H1 (cell line): ENCODE measurements around the gene NANOS3. TPM values are rescaled to one million over a fixed set of nuclear protein-coding genes. Genes with fewer than 3 reads are reported as not detected.

Experiments
- CTCF ChIA-PET: fragments of 300-600 bp; sonication (Branson Sonifier 250); formaldehyde crosslinking; loops from one replicate; lab custom pipeline; 2021; ENCODE audit not compliant: partially characterized antibody; lab: Charles Lee
- POLR2A ChIA-PET: fragments of 300-600 bp; sonication (Branson Sonifier 250); formaldehyde crosslinking; loops from one replicate; lab custom pipeline; 2021; ENCODE audit warnings: inconsistent platforms; ENCODE audit not compliant: partially characterized antibody; lab: Charles Lee
- DNase-seq, 2 experiments: peaks; one replicate each; pipeline versions ENCODE4 v3.0.0 to v3.0.0-alpha.2; 2010 to 2022; ENCODE audit warnings: low spot score in 2 of 2, low read depth in 1 of 2, mixed read lengths in 1 of 2
- FAIRE-seq: peaks from 2 replicates; lab custom pipeline; 2011; peaks lifted over from hg19 to GRCh38; lab: Jason Lieb, UNC
- H2AFZ ChIP-seq: 2 replicates; pipeline ENCODE4 v1.8.1; 2012; ENCODE audit warnings: low read length, inconsistent platforms
- H2AK5ac ChIP-seq: 2 replicates; pipeline ENCODE4 v1.6.1; 2013; ENCODE audit warnings: low read depth, low read length
- H2BK120ac ChIP-seq: replicated peaks from 2 replicates; pipeline ENCODE3; 2013; ENCODE audit warnings: low read depth, low read length, inconsistent platforms
- H2BK12ac ChIP-seq: 2 replicates; pipeline ENCODE4 v1.6.1; 2013; ENCODE audit warnings: low read depth, low read length
- H2BK15ac ChIP-seq: 2 replicates; pipeline ENCODE4 v1.6.1; 2013; ENCODE audit warnings: low read length
- H2BK20ac ChIP-seq: 2 replicates; pipeline ENCODE4 v1.6.1; 2013; ENCODE audit warnings: low read length
- H2BK5ac ChIP-seq: 2 replicates; pipeline ENCODE4 v1.6.1; 2013; ENCODE audit warnings: low read depth, low read length
- H3K14ac ChIP-seq: 2 replicates; pipeline ENCODE4 v1.6.1; 2013; ENCODE audit warnings: inconsistent platforms; ENCODE audit not compliant: insufficient read length
- H3K18ac ChIP-seq: 2 replicates; pipeline ENCODE4 v1.6.1; 2013; ENCODE audit warnings: low read length; ENCODE audit errors: extremely low read depth
- H3K23ac ChIP-seq: 2 replicates; pipeline ENCODE4 v1.6.1; 2013; ENCODE audit warnings: inconsistent platforms; ENCODE audit not compliant: insufficient read length
- H3K23me2 ChIP-seq: 2 replicates; pipeline ENCODE4 v1.6.1; 2013; ENCODE audit warnings: low read depth, low read length
- H3K27ac ChIP-seq: 2 replicates; pipeline ENCODE4 v1.6.1; 2011; ENCODE audit warnings: low read depth, low read length, inconsistent platforms
- H3K27me3 ChIP-seq, 4 experiments: replicated peaks in 1 of 4; 1 replicate in 1 of 4; 2 replicates in 3 of 4; pipeline versions ENCODE4 v1.6.1 to v1.8.1; 2011 to 2013; ENCODE audit warnings: low read length in 3 of 4, mild to moderate bottlenecking in 3 of 4, inconsistent platforms in 2 of 4, mixed read lengths in 2 of 4, moderate library complexity in 1 of 4; ENCODE audit not compliant: control insufficient read depth in 3 of 4, insufficient read depth in 3 of 4; ENCODE audit errors: extremely low read depth in 1 of 4
- H3K36me3 ChIP-seq, 4 experiments: 2 replicates each; pipeline versions ENCODE4 v1.6.1 to v1.8.1; 2011 to 2013; ENCODE audit warnings: mild to moderate bottlenecking in 4 of 4, low read length in 3 of 4, moderate library complexity in 2 of 4, control low read depth in 1 of 4, inconsistent platforms in 1 of 4; ENCODE audit not compliant: insufficient read depth in 4 of 4, control insufficient read depth in 2 of 4
- H3K4ac ChIP-seq: replicated peaks from 2 replicates; pipeline ENCODE3; 2013; ENCODE audit warnings: low read length, low read depth, mixed read lengths, inconsistent platforms; ENCODE audit not compliant: insufficient read length
- H3K4me1 ChIP-seq, 4 experiments: replicated peaks in 1 of 4; 1 replicate in 1 of 4; 2 replicates in 3 of 4; pipeline versions ENCODE4 v1.6.1 to v1.8.1; 2011 to 2013; ENCODE audit warnings: low read length in 3 of 4, inconsistent platforms in 2 of 4, mixed read lengths in 1 of 4; ENCODE audit not compliant: insufficient read depth in 4 of 4, control insufficient read depth in 3 of 4
- H3K4me2 ChIP-seq, 2 experiments: 2 replicates each; pipeline versions ENCODE4 v1.6.1 to v1.8.1; 2011 to 2013; ENCODE audit warnings: low read depth in 2 of 2, low read length in 2 of 2, control low read depth in 1 of 2, inconsistent platforms in 1 of 2, mild to moderate bottlenecking in 1 of 2; ENCODE audit not compliant: insufficient read depth in 1 of 2
- H3K4me3 ChIP-seq, 4 experiments: fragments of 200-600, 300-600 bp in 1 of 4; sonication (generic), shearing (Covaris generic), sonication (Bioruptor Twin) in 1 of 4; 2 replicates each; pipeline versions ENCODE4 v1.5.1 to v1.8.1; 2011 to 2016; ENCODE audit warnings: low read length in 4 of 4, low read depth in 3 of 4, control low read depth in 2 of 4, inconsistent platforms in 2 of 4, mild to moderate bottlenecking in 2 of 4, mixed read lengths in 1 of 4, moderate library complexity in 1 of 4; ENCODE audit not compliant: insufficient read depth in 2 of 4; ENCODE audit errors: extremely low read depth in 1 of 4
- H3K56ac ChIP-seq: replicated peaks from 2 replicates; pipeline ENCODE3; 2013; ENCODE audit warnings: low read depth, mild to moderate bottlenecking, mixed read lengths, low read length, inconsistent platforms; ENCODE audit not compliant: insufficient read length
- H3K79me1 ChIP-seq: 2 replicates; pipeline ENCODE4 v1.6.1; 2013; ENCODE audit warnings: low read depth, low read length, control low read depth
- H3K79me2 ChIP-seq, 2 experiments: 2 replicates each; pipeline versions ENCODE4 v1.6.1 to v1.8.1; 2012 to 2013; ENCODE audit warnings: low read length in 2 of 2, mild to moderate bottlenecking in 2 of 2, inconsistent platforms in 1 of 2; ENCODE audit not compliant: insufficient read depth in 2 of 2, control insufficient read depth in 1 of 2
- H3K9ac ChIP-seq, 4 experiments: replicated peaks in 1 of 4; 1 replicate in 1 of 4; 2 replicates in 3 of 4; pipeline versions ENCODE4 v1.6.1 to v1.8.1; 2011 to 2013; ENCODE audit warnings: low read depth in 3 of 4, low read length in 3 of 4, control low read depth in 2 of 4, mild to moderate bottlenecking in 2 of 4, moderate library complexity in 2 of 4, inconsistent platforms in 1 of 4; ENCODE audit errors: extremely low read depth in 1 of 4
- H3K9me3 ChIP-seq, 2 experiments: 2 replicates each; pipeline versions ENCODE4 v1.6.1 to v1.8.1; 2012 to 2013; ENCODE audit warnings: mild to moderate bottlenecking in 2 of 2, moderate library complexity in 2 of 2, control low read depth in 1 of 2, inconsistent platforms in 1 of 2, low read depth in 1 of 2, low read length in 1 of 2, mixed read lengths in 1 of 2; ENCODE audit not compliant: insufficient read depth in 2 of 2
- H4K20me1 ChIP-seq, 2 experiments: replicated peaks in 1 of 2; 2 replicates each; pipeline versions ENCODE3 to v1.8.1; 2011 to 2013; ENCODE audit warnings: inconsistent platforms in 2 of 2, low read length in 2 of 2, mild to moderate bottlenecking in 1 of 2; ENCODE audit not compliant: insufficient read depth in 2 of 2, control insufficient read depth in 1 of 2
- H4K5ac ChIP-seq: 2 replicates; pipeline ENCODE4 v1.6.1; 2013; ENCODE audit warnings: low read length, low read depth, mixed read lengths, inconsistent platforms; ENCODE audit not compliant: insufficient read length
- H4K8ac ChIP-seq: 2 replicates; pipeline ENCODE4 v1.8.0; 2013; ENCODE audit warnings: mild to moderate bottlenecking, moderate library complexity, low read length, inconsistent platforms; ENCODE audit not compliant: insufficient read depth; ENCODE audit errors: extremely low read depth
- H4K91ac ChIP-seq: replicated peaks from 2 replicates; pipeline ENCODE3; 2013; ENCODE audit warnings: low read length, mixed read lengths, inconsistent platforms; ENCODE audit not compliant: insufficient read length
- ATF3 ChIP-seq: IDR thresholded peaks from 2 replicates; pipeline ENCODE4 v1.6.1; 2011; ENCODE audit warnings: low read depth, mild to moderate bottlenecking, low read length; ENCODE audit not compliant: insufficient read depth
- CEBPB ChIP-seq: IDR thresholded peaks from 2 replicates; pipeline ENCODE4 v1.6.1; 2012; ENCODE audit warnings: low read depth, low read length
- CTCF ChIP-seq, 3 experiments: IDR thresholded peaks; 1 replicate in 2 of 3; 2 replicates in 1 of 3; pipeline versions ENCODE4 v1.5.1 to v1.6.1; 2011; ENCODE audit warnings: low read length in 3 of 3, mild to moderate bottlenecking in 3 of 3, inconsistent platforms in 2 of 3, low read depth in 1 of 3, moderate library complexity in 1 of 3; ENCODE audit not compliant: insufficient read depth in 1 of 3; ENCODE audit errors: control extremely low read depth in 1 of 3
- EGR1 ChIP-seq: IDR thresholded peaks from 2 replicates; pipeline ENCODE4 v1.6.1; 2011; ENCODE audit warnings: low read depth, low read length, borderline replicate concordance
- GTF2F1 ChIP-seq: IDR thresholded peaks from 2 replicates; pipeline ENCODE4 v1.6.1; 2012; ENCODE audit warnings: low read depth, low read length, improper control_type of control experiment, borderline replicate concordance
- SAP30 ChIP-seq: fragments of 300-600 bp; sonication (generic); IDR thresholded peaks from 2 replicates; pipeline ENCODE4 v1.7.1; 2012; ENCODE audit warnings: low read length, moderate library complexity, mild to moderate bottlenecking, inconsistent platforms; ENCODE audit not compliant: insufficient read depth, insufficient replicate concordance
- SIX5 ChIP-seq: IDR thresholded peaks from 2 replicates; pipeline ENCODE4 v1.6.1; 2011; ENCODE audit warnings: mild to moderate bottlenecking, low read depth, low read length
- TBP ChIP-seq: IDR thresholded peaks from 2 replicates; pipeline ENCODE4 v1.6.1; 2011; ENCODE audit warnings: low read depth, low read length, improper control_type of control experiment
- YY1 ChIP-seq: IDR thresholded peaks from 2 replicates; pipeline ENCODE4 v1.6.1; 2011; ENCODE audit warnings: low read depth, mild to moderate bottlenecking, low read length
- WGBS, 2 experiments: shearing (Covaris generic) in 1 of 2; methylation state at CpG; one replicate each; pipeline versions ENCODE4 v1.1.6 to v1.1.7; 2013 to 2015; ENCODE audit warnings: low lambda C conversion rate in 2 of 2, mixed read lengths in 2 of 2, inconsistent platforms in 1 of 2, low coverage in 1 of 2, missing lambda C conversion rate in 1 of 2; ENCODE audit not compliant: insufficient replicate concordance in 2 of 2, insufficient coverage in 1 of 2, insufficient read length in 1 of 2; ENCODE audit errors: extremely low coverage in 1 of 2, missing lambda C conversion rate in 1 of 2; 5-methylcytosine and 5-hydroxymethylcytosine counted together
- polyA plus RNA-seq, 7 experiments: library from polyadenylated mRNA; depleted of rRNA in 3 of 7; stranded (reverse) in 5 of 7; unstranded in 2 of 7; fragments of >200 nt in 5 of 7; fragments of 200-250 nt in 2 of 7; gene quantifications; 1 replicate in 5 of 7; 2 replicates in 1 of 7; 4 replicates in 1 of 7; pipeline versions ENCODE4 v1.2.1 to v1.2.3, GENCODE V29; 2011 to 2013; ENCODE audit warnings: missing spikeins in 2 of 7, mixed read lengths in 2 of 7
- total RNA-seq: library from RNA; stranded (reverse); fragmentation: NEBNext Ultra II Directional; extraction: Animal tissue kit (Norgen Biotek cat#: 25700); gene quantifications from 2 replicates; pipeline ENCODE4 v1.2.1, GENCODE V29; 2021

The NANOS3 gene
- total and polyA plus RNA-seq, 2 of the 8 experiments (the other 6 are each of a cell fraction or from before 2014, with no cell fraction given): 0.62 TPM; not detected in 1

GRCh38 chr19:13884726-13885591 lies 8.0 kb downstream of the NANOS3 start:
- no peaks in the 10 kb centered on the region for H3K27me3 ChIP-seq
- H2BK20ac ChIP-seq: no peak overlapping the region
- FAIRE-seq (no peak), DNase-seq (no peak)
- H2AK5ac ChIP-seq: no peak overlapping the region
- no peaks in the 10 kb centered on the region for H3K23me2 ChIP-seq
- no peaks in the 10 kb centered on the region for H3K9me3 ChIP-seq
- H3K56ac ChIP-seq: no peak overlapping the region
- WGBS, 2 experiments: 86% methylated on average over 24 of the region's 26 CpGs; no CpG with 5 or more reads in 1 of the 2 experiments
- peak overlapping the region; percentile 19; the same call in 1 of the 2 replicates for H4K8ac ChIP-seq
- H2BK15ac ChIP-seq: no peak overlapping the region
- no peak overlapping the region for H3K4me3 ChIP-seq
- no peaks in the 10 kb centered on the region for H3K36me3 ChIP-seq
- no peak overlapping the region for H3K18ac ChIP-seq
- H4K91ac ChIP-seq: peak overlapping the region; percentile 42
- no peaks in the 10 kb centered on the region for H3K79me2 ChIP-seq
- H4K20me1 ChIP-seq: no peaks in the 10 kb centered on the region
- no peak overlapping the region for H2AFZ ChIP-seq
- H3K4ac ChIP-seq: no peak overlapping the region
- no peak overlapping the region for H3K23ac ChIP-seq
- H4K5ac ChIP-seq: no peak overlapping the region
- H3K4me2 ChIP-seq: no peak overlapping the region
- H3K4me1 ChIP-seq: peaks cover 6 to 23% (median 16%) of the 10 kb centered on the region in 4 experiments
- H3K9ac ChIP-seq: no peak overlapping the region
- no peak overlapping the region for H2BK120ac ChIP-seq
- CTCF ChIA-PET: interaction anchor here (0.6 to 8.7 kb wide), 13 partner anchors 8 to 187 kb away, joined by 3 to 76 read pairs (median 4); partner anchors contain the start of genes IL27RA, MISP3 and PALM3
- POLR2A ChIA-PET: interaction anchor here (0.7 to 1.5 kb wide), 5 partner anchors 12 to 170 kb away, joined by 3 to 4 read pairs (median 3); partner anchors contain the start of gene RFX1
- no peak overlapping the region for H3K27ac ChIP-seq
- no peak overlapping the region for H2BK5ac ChIP-seq
- H3K14ac ChIP-seq: no peak overlapping the region
- no peak overlapping the region for H2BK12ac ChIP-seq
- H3K79me1 ChIP-seq: no peaks in the 10 kb centered on the region
- TF ChIP-seq TBP (no peak), SIX5 (no peak), EGR1 (no peak), CEBPB (no peak), GTF2F1 (no peak), CTCF (IDR thresholded peaks at IDR 0.05; ENCODE audit: control extremely low read depth in 1 of 3, insufficient read depth in 1 of 3, low read depth in 1 of 3, low read length in 3 of 3) (no peak), ATF3 (no peak), YY1 (no peak), SAP30 (no peak)
